Activated T-helper 9 cell treated with anti-CD3 and anti-CD28 coated beads, Interleukin-2, amount 50 U/mL, for 16 hours (primary cell): ENCODE data around the gene NOTO.
A peak's percentile ranks its signal among the peaks of the same experiment; 100 is the strongest.

Experiments used
- DNase-seq: peaks from one replicate; pipeline ENCODE4 v3.0.0-alpha.2; 2020; ENCODE audit warnings: low read depth

NOTO gene

GRCh38 chr2:73233932-73234832 lies 31.8 kb downstream of the NOTO start, which contains the start of gene CCT7:
Gene CCT7, plus strand, starts transcription at chr2:73234308. Its CDS starts 71 bp downstream, at chr2:73234379.
- DNase-seq = peak; percentile 75

- DNase-seq = no peak
Observed at GRCh38 chr2:73235315-73236028, 33.1 kb downstream of the NOTO start.

- no peak for DNase-seq
Observed at GRCh38 chr2:73237168-73237567, 34.8 kb downstream of the NOTO start.

GRCh38 chr2:73238149-73238548 lies 35.8 kb downstream of the NOTO start:
- no peak for DNase-seq

- no peak for DNase-seq
Observed at GRCh38 chr2:73238976-73239375, 36.6 kb downstream of the NOTO start.

DNA sequence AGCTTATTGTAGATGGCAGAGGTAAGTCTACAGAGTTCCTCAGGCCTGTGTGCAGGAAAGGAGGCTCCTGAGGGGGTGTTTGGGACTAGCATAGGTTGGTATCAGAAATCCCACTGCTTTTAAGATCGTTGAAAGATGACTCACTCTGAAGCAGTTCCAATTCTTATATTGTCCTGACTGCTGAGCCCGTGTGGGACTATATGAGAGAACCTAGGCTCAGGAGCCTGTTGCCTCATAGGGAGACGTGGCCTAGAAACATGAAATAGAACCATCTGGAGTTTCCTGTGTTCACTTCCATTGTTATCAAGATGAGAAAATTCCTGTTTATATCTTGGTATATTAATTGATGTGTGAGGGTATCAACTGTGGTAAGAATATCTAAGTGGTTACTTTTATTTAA lies 37.4 kb downstream of the NOTO start:
- DNase-seq = no peak

DNA sequence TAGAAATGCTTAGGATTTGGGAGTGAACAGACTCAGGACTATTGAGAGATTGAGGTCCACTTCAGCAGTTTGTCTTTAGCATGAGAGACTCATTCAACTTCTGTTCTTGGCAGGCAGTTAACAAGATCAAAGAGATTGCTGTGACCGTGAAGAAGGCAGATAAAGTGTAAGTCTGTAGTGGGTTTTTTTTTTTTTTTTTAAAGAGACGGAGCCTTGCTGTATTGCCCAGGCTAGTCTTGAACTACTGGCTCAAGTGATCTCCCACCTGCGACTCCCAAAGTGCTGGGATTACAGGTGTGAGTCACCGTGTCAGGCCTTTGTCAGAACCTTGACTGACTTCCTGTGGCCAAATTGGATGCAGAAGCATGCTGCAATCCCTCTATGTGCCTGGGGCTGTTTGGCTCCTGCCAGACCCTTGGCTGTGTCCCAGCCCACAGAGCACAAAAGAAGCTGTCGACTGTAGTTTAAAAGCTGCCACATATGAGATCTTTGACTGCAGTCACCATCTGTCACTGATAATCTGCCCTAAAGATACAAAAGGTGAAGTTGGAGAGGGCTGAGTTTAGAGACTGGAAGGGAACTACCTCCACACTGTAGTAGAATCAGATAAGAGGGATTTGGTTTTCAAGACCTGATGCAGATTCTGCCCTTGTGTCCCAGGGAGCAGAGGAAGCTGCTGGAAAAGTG lies 41.7 kb downstream of the NOTO start:
- DNase-seq = no peak

DNA sequence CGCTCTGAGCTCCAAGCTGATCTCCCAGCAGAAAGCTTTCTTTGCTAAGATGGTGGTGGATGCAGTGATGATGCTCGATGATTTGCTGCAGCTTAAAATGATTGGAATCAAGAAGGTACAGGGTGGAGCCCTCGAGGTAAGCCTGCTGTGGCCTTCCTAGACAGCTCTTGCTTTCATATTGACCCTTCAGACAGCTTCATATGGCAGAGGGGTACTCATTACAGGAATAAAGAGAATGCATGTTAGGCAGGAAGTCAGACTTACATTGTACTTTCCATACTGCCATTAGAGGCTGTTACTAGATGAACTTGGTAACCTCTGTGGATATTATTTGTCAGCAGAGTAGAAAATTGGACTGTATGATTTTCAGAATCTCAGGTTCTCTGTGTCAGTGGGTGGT lies 42.2 kb downstream of the NOTO start:
- no peak for DNase-seq

DNA sequence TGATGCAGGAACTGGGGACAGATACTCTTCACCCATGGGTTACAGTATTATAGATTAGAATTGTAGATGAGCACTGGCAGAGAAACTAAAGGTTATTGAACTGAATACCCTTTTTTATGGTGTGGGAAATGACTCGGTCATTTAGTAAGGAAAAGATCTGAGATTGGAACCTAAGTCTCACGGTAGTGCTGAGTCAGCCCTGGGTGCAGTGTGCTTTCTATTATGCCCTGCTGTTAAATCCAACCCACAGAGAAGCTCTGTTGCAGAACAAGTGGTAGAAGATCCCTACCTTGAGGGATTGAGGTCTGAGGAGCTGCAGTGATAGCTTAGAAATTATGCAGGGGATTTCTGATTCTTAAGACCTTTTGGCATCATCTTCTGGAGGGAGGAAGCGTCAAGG lies 44.5 kb downstream of the NOTO start:
- DNase-seq = no peak

- no peak for DNase-seq
Observed at GRCh38 chr2:73249636-73250035, 47.3 kb downstream of the NOTO start.

GRCh38 chr2:73250872-73251846 lies 48.8 kb downstream of the NOTO start:
- no peak for DNase-seq

DNA sequence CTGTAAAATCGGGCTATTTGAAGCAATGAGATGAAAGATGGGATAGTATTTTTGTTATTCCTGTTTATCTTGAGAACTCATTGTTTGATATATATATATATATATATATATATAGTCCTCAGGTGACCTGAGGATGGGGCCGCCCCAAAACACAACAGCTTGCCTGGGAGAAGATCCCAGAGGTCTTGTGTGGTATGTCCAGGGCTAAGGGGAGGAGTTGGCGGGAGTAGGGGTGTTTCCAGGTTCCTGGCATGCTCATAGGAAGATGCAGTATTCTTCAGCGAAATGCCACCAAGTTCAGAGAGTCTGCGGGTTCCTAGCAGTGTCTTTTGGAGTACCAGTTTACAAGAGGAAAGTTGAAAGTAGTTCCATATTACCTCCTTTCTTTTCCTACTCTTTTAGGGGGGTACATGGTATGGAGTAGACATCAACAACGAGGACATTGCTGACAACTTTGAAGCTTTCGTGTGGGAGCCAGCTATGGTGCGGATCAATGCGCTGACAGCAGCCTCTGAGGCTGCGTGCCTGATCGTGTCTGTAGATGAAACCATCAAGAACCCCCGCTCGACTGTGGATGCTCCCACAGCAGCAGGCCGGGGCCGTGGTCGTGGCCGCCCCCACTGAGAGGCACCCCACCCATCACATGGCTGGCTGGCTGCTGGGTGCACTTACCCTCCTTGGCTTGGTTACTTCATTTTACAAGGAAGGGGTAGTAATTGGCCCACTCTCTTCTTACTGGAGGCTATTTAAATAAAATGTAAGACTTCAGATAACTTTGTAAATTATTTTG lies 50.1 kb downstream of the NOTO start:
- no peak for DNase-seq

DNA sequence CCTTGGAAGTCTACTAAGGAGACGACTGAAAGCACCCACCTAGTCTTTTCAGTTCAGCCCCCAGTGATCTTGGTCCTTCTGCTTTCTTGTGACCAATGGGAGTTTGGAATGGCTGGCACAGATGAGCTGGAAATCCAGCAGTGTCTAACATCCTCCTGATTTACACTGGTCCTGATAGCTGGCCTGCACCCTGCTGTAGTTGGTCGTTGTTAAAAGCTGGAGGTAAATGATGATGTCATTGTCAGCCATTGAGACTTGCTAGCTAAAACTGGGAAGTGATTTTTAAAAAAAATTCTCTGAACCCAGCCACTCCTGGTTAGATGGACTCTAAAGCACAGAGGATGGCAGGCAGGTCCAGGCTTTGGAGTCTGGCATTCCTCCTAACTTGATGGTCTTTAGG lies 51.0 kb downstream of the NOTO start:
- no peak for DNase-seq

- no peak for DNase-seq
Observed at GRCh38 chr2:73253901-73254300, 51.5 kb downstream of the NOTO start.

DNA sequence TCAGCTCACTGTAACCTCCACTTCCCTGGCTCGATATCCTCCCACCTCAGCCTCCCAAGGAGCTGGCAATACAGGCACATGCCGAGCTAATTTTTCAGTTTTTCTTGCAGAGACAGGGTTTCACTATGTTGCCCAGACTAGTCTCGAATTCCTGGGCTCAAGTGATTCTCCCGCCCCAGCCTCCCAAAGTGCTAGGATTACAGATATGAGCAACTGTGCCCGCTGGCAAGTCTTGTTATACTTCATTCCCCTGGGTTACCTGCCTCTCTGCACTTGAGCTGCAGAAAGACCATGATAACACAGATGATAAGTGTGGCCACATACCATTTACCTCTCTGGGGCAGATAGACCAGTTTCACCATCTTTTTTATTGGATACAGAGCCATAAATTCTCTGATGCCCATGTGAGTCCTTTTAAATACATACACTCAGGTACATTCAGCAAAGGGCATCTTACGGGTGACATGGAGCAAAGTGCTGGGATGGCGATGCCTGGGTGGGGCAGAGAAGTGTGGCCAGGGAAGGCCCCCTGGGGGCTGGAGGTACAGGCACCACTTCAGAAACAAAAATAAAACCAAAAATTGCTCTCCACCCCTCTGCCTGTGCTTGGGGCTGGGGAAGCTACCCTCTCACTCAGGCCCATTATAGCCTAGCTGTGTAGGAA lies 52.1 kb downstream of the NOTO start:
- no peak for DNase-seq

DNA sequence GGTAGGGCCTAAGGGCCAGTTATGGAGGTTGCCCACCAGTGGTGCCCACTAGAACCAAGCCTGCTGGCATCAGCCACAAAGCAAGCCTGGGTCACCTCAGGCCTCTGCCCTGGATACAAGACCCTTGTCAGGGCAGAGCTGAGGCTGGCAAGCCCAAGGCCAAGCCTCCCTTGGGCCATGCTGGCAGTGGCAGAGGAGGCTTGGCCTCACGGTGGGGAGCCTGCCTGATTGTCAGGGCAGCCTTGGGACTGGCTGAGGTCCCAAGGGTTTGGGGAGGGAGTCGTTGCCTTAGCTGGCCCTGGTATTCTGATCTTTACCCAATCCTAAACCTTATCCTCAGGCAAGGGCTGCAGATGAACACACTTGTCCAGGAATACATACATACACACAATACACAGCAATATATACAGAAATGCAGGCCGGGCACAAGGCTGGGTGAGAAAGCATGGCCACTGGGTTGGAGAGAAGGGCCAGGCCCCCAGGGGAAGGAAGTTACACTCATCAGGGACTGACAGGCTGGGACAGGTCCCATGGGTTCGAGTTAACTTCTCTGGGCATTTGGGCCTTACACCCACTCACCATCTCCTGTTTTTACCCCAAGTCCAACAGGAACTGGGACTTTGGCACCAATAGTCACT lies 52.8 kb downstream of the NOTO start:
- no peak for DNase-seq

GRCh38 chr2:73255907-73256617 lies 53.7 kb downstream of the NOTO start:
- no peak for DNase-seq

GRCh38 chr2:73256618-73256922 lies 54.2 kb downstream of the NOTO start:
- no peak for DNase-seq

- no peak for DNase-seq
Observed at GRCh38 chr2:73257021-73257420, 54.6 kb downstream of the NOTO start.
